ENCODE data around the gene TGFB2. TPM values are rescaled to one million over a fixed set of nuclear protein-coding genes. Genes with fewer than 3 reads are reported as not detected.

Gene TGFB2
- total and polyA plus RNA-seq, 7 donors = 0.23 to 11.8 (median 6.3) TPM

DNA sequence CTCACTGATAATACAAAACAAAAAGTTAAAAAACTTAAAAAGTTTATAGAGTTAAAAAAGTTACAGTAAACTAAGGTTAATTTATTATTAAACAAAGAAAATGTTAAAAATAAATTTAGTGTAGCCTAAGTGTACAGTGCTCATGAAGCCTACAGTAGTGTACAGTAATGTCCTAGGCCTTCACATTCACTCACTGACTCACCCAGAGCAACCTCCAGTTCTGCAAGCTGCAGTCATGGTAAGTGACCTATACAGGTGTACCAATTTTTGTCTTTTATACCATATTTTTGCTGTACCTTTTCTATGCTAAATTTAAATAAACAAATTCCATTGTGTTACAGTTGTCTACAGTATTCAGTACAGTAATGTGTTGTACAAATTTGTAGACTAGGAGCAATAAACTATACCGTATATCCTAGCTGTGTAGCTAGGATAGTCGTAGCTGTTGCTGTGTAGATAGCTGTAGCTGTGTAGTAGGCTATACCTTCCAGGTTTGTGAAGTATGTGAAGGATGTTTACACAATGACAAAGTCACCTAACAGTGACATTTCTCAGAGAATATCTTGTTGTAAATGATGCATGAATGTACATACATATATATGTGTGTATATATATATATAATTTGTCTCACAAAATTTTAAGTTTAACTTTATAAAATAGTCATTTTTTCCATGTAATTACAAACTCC lies 140.2 kb downstream of the TGFB2 start:
- H3K27ac ChIP-seq = no peak overlapping the region
- intact Hi-C loops (cut with DNase I) = no loop called here
- no peaks in the 10 kb centered on the region for H3K36me3 ChIP-seq
- H3K4me3 ChIP-seq = no peak overlapping the region
- WGBS, 2 donors = 64 to 70% methylated on average over 2 of the region's 2 CpGs
- no peaks in the 10 kb centered on the region for H3K9me3 ChIP-seq
- peaks cover 0 to 48% (median 27%) of the 10 kb centered on the region in 4 donors for H3K4me1 ChIP-seq
- DNase-seq = no peak
- TF ChIP-seq, protein P1, sequence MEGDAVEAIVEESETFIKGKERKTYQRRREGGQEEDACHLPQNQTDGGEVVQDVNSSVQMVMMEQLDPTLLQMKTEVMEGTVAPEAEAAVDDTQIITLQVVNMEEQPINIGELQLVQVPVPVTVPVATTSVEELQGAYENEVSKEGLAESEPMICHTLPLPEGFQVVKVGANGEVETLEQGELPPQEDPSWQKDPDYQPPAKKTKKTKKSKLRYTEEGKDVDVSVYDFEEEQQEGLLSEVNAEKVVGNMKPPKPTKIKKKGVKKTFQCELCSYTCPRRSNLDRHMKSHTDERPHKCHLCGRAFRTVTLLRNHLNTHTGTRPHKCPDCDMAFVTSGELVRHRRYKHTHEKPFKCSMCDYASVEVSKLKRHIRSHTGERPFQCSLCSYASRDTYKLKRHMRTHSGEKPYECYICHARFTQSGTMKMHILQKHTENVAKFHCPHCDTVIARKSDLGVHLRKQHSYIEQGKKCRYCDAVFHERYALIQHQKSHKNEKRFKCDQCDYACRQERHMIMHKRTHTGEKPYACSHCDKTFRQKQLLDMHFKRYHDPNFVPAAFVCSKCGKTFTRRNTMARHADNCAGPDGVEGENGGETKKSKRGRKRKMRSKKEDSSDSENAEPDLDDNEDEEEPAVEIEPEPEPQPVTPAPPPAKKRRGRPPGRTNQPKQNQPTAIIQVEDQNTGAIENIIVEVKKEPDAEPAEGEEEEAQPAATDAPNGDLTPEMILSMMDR (IDR thresholded peaks at IDR 0.05) = no peak
- TF ChIP-seq EP300 (IDR thresholded peaks at IDR 0.05) (no peak), POLR2AphosphoS5 (IDR thresholded peaks at IDR 0.05) (no peak), POLR2A (IDR thresholded peaks at IDR 0.05) (no peak)
- no peaks in the 10 kb centered on the region for H3K27me3 ChIP-seq

DNA sequence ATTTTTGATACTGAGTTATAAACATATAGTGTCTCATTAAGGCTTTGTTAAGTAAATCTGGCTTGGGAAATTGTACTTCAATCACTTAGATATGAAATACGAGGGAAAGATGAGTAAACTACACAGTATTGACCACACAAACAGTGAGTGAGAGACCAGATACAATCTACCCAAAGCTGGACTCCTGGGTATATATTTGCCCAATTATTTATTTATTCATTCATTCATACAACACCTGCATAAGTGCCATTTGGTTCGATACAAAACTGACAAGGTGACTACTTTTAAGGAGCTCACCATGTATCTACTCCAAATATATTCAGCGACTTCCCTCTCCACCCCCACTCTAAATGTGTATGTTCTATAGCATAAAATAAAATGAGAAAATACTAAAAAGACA lies 143.4 kb downstream of the TGFB2 start:
- H3K4me3 ChIP-seq = no peak overlapping the region
- H3K4me1 ChIP-seq = peaks cover 0 to 23% (median 13%) of the 10 kb centered on the region in 4 donors
- no peaks in the 10 kb centered on the region for H3K9me3 ChIP-seq
- peak overlapping the region in 1 of 4 donors; percentile 63 for H3K27ac ChIP-seq
- intact Hi-C loops (cut with DNase I) = no loop called here
- no peak for DNase-seq
- H3K36me3 ChIP-seq = no peaks in the 10 kb centered on the region
- 61 to 82% methylated on average over 3 of the region's 3 CpGs for WGBS, 2 donors
- TF ChIP-seq, protein P1 (IDR thresholded peaks at IDR 0.05) = no peak
- TF ChIP-seq EP300 (IDR thresholded peaks at IDR 0.05) (no peak), POLR2A (IDR thresholded peaks at IDR 0.05) (no peak), POLR2AphosphoS5 (IDR thresholded peaks at IDR 0.05) (no peak)
- H3K27me3 ChIP-seq = no peaks in the 10 kb centered on the region

DNA sequence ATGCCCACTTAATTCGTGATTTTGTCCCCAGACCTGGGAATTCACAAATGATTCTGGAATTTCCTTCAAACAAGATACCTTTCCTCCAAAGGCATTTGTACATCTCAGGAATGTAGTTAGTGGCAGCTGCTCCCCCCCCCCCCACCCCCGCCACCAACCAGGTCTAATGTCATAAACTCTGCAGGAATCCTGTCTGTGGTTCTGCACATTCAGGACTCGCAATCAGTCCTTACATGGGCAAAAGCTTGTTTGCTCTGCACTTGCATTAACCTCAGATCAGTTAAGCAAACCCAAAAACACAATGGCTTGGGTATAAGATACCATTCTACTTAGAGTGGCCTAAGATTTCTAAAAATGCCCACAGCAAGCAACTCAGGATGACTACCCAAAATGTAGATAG lies 143.8 kb downstream of the TGFB2 start:
- WGBS, 2 donors = 36 to 76% methylated on average over 3 of the region's 3 CpGs
- Histone ChIP-seq H3K27ac (peak overlapping the region in 1 of 4 donors; percentile 63), H3K9me3 (no peaks in the 10 kb centered on the region), H3K4me3 (no peak overlapping the region), H3K27me3 (no peaks in the 10 kb centered on the region), H3K4me1 (peaks cover 0 to 23% (median 13%) of the 10 kb centered on the region in 4 donors), H3K36me3 (no peaks in the 10 kb centered on the region)
- no peak for TF ChIP-seq POLR2AphosphoS5 (IDR thresholded peaks at IDR 0.05)
- TF ChIP-seq EP300 (IDR thresholded peaks at IDR 0.05) = no peak
- TF ChIP-seq POLR2A (IDR thresholded peaks at IDR 0.05) = no peak
- TF ChIP-seq, protein P1 (IDR thresholded peaks at IDR 0.05) = no peak
- DNase-seq = no peak
- intact Hi-C loops (cut with DNase I) = no loop called here

DNA sequence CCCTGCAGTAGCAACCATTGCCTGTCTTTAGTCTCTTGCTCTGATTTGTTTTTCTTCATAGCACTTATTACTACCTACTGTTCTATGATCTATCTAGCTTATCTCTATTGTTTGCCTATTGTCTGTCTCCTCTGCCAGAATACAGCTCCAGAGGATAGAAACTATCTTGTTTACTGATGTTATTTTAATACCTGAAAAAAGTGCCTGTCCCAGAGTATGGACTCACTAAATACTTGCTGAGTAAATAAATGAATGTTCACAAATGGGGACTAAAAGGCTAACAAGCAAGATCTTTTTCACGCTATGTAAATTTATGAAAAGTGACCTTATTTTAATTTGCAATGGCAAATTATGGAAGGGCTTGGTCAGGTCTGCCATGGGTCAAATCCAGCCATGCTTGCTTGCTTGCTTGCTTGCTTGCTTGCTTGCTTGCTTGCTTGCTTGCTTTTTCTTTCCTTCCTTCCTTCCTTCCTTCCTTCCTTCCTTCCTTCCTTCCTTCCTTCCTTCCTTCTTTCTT lies 145.3 kb downstream of the TGFB2 start:
- no peak overlapping the region for H3K27ac ChIP-seq
- TF ChIP-seq, protein P1 (IDR thresholded peaks at IDR 0.05) = no peak
- TF ChIP-seq POLR2AphosphoS5 (IDR thresholded peaks at IDR 0.05) (no peak), EP300 (IDR thresholded peaks at IDR 0.05) (no peak), POLR2A (IDR thresholded peaks at IDR 0.05) (no peak)
- no peak for DNase-seq
- no peaks in the 10 kb centered on the region for H3K9me3 ChIP-seq
- H3K4me1 ChIP-seq = peaks cover 0 to 23% (median 13%) of the 10 kb centered on the region in 4 donors
- no peaks in the 10 kb centered on the region for H3K36me3 ChIP-seq
- intact Hi-C loops (cut with DNase I) = no loop called here
- WGBS, 2 donors = 69 to 90% methylated on average over 1 of the region's 1 CpG
- no peaks in the 10 kb centered on the region for H3K27me3 ChIP-seq
- H3K4me3 ChIP-seq = no peak overlapping the region

Measured in sigmoid colon (tissue), 7 donors.